H1 (cell line): ENCODE measurements around the gene FGF2. TPM values are rescaled to one million over a fixed set of nuclear protein-coding genes. Genes with fewer than 3 reads are reported as not detected.

ENCODE experiments used
- ASH2L ChIP-seq: fragments of 200-600, 300-600 bp; sonication (generic); IDR thresholded peaks from one replicate; pipeline ENCODE4 v1.7.1; 2017; ENCODE audit warnings: low read length
- CHD1 ChIP-seq: IDR thresholded peaks from 2 replicates; pipeline ENCODE4 v1.6.1; 2012; ENCODE audit warnings: low read depth, low read length, improper control_type of control experiment
- EGR1 ChIP-seq: IDR thresholded peaks from 2 replicates; pipeline ENCODE4 v1.6.1; 2011; ENCODE audit warnings: low read depth, low read length, borderline replicate concordance
- HDAC2 ChIP-seq, 2 experiments: fragments of 300-600 bp in 1 of 2; sonication (generic) in 1 of 2; IDR thresholded peaks; 2 replicates each; pipeline ENCODE4 v1.6.1; 2011 to 2012; ENCODE audit warnings: low read depth in 2 of 2, low read length in 2 of 2, mild to moderate bottlenecking in 2 of 2, moderate library complexity in 2 of 2, borderline replicate concordance in 1 of 2, inconsistent platforms in 1 of 2
- JUND ChIP-seq: IDR thresholded peaks from 2 replicates; pipeline ENCODE4 v1.6.1; 2011; ENCODE audit warnings: mild to moderate bottlenecking, improper control_type of control experiment, low read length
- SIRT6 ChIP-seq: IDR thresholded peaks from one replicate; pipeline ENCODE4 v1.7.1; 2012; ENCODE audit warnings: low read length, inconsistent platforms
- polyA plus RNA-seq, 7 experiments: library from polyadenylated mRNA; depleted of rRNA in 3 of 7; stranded (reverse) in 5 of 7; unstranded in 2 of 7; fragments of >200 nt in 5 of 7; fragments of 200-250 nt in 2 of 7; gene quantifications; 1 replicate in 5 of 7; 2 replicates in 1 of 7; 4 replicates in 1 of 7; pipeline versions ENCODE4 v1.2.1 to v1.2.3, GENCODE V29; 2011 to 2013; ENCODE audit warnings: missing spikeins in 2 of 7, mixed read lengths in 2 of 7
- total RNA-seq: library from RNA; stranded (reverse); fragmentation: NEBNext Ultra II Directional; extraction: Animal tissue kit (Norgen Biotek cat#: 25700); gene quantifications from 2 replicates; pipeline ENCODE4 v1.2.1, GENCODE V29; 2021

FGF2 gene
- total and polyA plus RNA-seq, 2 of the 8 experiments (the other 6 are each of a cell fraction or from before 2014, with no cell fraction given), result 23.4 to 145 TPM

GRCh38 chr4:122827258-122827878, 737 bp downstream of the FGF2 start (continued):
- TF ChIP-seq HDAC2 (IDR thresholded peaks at IDR 0.05; ENCODE audit: borderline replicate concordance in 1 of 2, low read depth in 2 of 2, low read length in 2 of 2), result no peak
- TF ChIP-seq EGR1, result peak; percentile 16; the same call in 1 of the 2 replicates
- no peak for TF ChIP-seq JUND
- no peak for TF ChIP-seq SIRT6
- peak; percentile 65; the same call in 1 of the 2 replicates for TF ChIP-seq CHD1
- peak; percentile 12 for TF ChIP-seq ASH2L
